ENCODE results near the gene ADAMTS12.

GRCh38 chr5:33531824-33532223 is 360.0 kb downstream of the ADAMTS12 start:
- TF ChIP-seq CTCF (conservative IDR thresholded peaks at IDR 0.05): no peak
- TF ChIP-seq ZFX (IDR thresholded peaks at IDR 0.05): no peak
